Ascending aorta (tissue), 2 donors: Measurements from ENCODE around the gene PLEKHG7. TPM values are rescaled to one million over a fixed set of nuclear protein-coding genes. Genes with fewer than 3 reads are reported as not detected.

Experiments
- DNase-seq, 2 donors: peaks; one replicate each; pipeline ENCODE4 v3.0.0-alpha.2; 2019; ENCODE audit warnings: low spot score in 2 of 2
- H3K27ac ChIP-seq, 2 donors: fragments of 200-600 bp; sonication (generic); one replicate each; pipeline ENCODE4 v1.5.1; 2016 to 2017; ENCODE audit warnings: mild to moderate bottlenecking in 1 of 2
- H3K27me3 ChIP-seq: fragments of 200-600 bp; sonication (generic); one replicate; pipeline ENCODE4 v1.5.1; 2017
- H3K36me3 ChIP-seq, 2 donors: fragments of 200-600 bp; sonication (generic); one replicate each; pipeline ENCODE4 v1.5.1; 2016
- H3K4me1 ChIP-seq, 2 donors: fragments of 200-600 bp; sonication (generic); one replicate each; pipeline ENCODE4 v1.5.1; 2016 to 2017; ENCODE audit warnings: mild to moderate bottlenecking in 1 of 2
- H3K4me3 ChIP-seq, 2 donors: fragments of 200-600 bp; sonication (generic); one replicate each; pipeline ENCODE4 v1.5.1; 2016 to 2017; ENCODE audit warnings: mild to moderate bottlenecking in 1 of 2
- H3K9me3 ChIP-seq, 2 donors: fragments of 200-600 bp; sonication (generic); one replicate each; pipeline ENCODE4 v1.5.1; 2016
- CTCF ChIP-seq, 3 experiments: fragments of 200-600 bp in 2 of 3; fragments of 450-650 bp in 1 of 3; sonication (generic) in 2 of 3; IDR thresholded peaks; one replicate each; pipeline ENCODE4 v1.5.1; 2016 to 2019; ENCODE audit warnings: antibody characterized with exemption in 3 of 3, mild to moderate bottlenecking in 1 of 3, moderate library complexity in 1 of 3
- intact Hi-C: fragments of 100-400 bp; cut with DNase I; formaldehyde crosslinking; loops from one replicate; pipeline ENCODE4 v1.15.1; 2023
- total RNA-seq: library from RNA; depleted of rRNA; stranded (reverse); fragments of >200 nt; gene quantifications from one replicate; pipeline ENCODE4 v1.1.0, GENCODE V29; 2016

PLEKHG7 gene
- total RNA-seq, 1 donor from 2014 or later, result not detected

- no peaks in the 10 kb centered on the region for H3K9me3 ChIP-seq
- H3K27me3 ChIP-seq, result no peaks in the 10 kb centered on the region
- intact Hi-C loops, result no loop called here
- DNase-seq, result no peak
- H3K36me3 ChIP-seq, result peaks cover 0 to 5% of the 10 kb centered on the region in 2 donors
- no peak overlapping the region for H3K4me3 ChIP-seq
- no peak overlapping the region for H3K27ac ChIP-seq
- peaks cover 0 to 2% of the 10 kb centered on the region in 2 donors for H3K4me1 ChIP-seq
- TF ChIP-seq CTCF (IDR thresholded peaks at IDR 0.05), result no peak
Observed at GRCh38 chr12:92771001-92771400, 68.2 kb downstream of the PLEKHG7 start.

- intact Hi-C loops, result no loop called here
- TF ChIP-seq CTCF (IDR thresholded peaks at IDR 0.05), result no peak
- Histone ChIP-seq H3K27me3 (no peaks in the 10 kb centered on the region), H3K4me3 (no peak overlapping the region), H3K4me1 (no peaks in the 10 kb centered on the region), H3K36me3 (peaks cover 2 to 35% of the 10 kb centered on the region in 2 donors), H3K9me3 (no peaks in the 10 kb centered on the region), H3K27ac (no peak overlapping the region)
- DNase-seq, result no peak
Observed at GRCh38 chr12:92775416-92775815, 72.6 kb downstream of the PLEKHG7 start.

- H3K27ac ChIP-seq, result no peak overlapping the region
- no peak for TF ChIP-seq CTCF (IDR thresholded peaks at IDR 0.05)
- peaks cover 2 to 38% of the 10 kb centered on the region in 2 donors for H3K36me3 ChIP-seq
- H3K4me1 ChIP-seq, result no peaks in the 10 kb centered on the region
- DNase-seq, result no peak
- H3K9me3 ChIP-seq, result no peaks in the 10 kb centered on the region
- no peak overlapping the region for H3K4me3 ChIP-seq
- intact Hi-C loops, result no loop called here
- H3K27me3 ChIP-seq, result no peaks in the 10 kb centered on the region
Observed at GRCh38 chr12:92778525-92778924, 75.7 kb downstream of the PLEKHG7 start.

DNA sequence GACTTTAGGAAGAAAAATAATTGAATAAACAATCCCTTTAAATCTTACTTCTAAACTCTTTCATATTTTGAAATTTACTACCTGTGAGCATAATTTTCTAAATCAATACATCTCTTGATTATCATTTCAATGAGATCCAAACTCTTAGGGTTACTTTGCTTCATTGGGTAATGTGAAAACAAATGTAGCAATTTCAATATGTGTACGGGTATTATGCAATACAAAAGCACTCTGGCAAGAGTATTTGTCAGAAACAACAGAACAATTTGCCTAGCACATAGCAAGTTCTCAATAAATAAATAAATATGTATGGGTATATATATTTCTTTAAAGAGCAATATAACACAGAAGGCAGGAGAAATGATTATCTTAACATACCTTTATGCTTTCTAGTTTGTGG, 77.1 kb downstream of the PLEKHG7 start:
- Histone ChIP-seq H3K27ac (no peak overlapping the region), H3K4me1 (peaks cover 0 to 6% of the 10 kb centered on the region in 2 donors), H3K9me3 (no peaks in the 10 kb centered on the region), H3K27me3 (no peaks in the 10 kb centered on the region), H3K4me3 (no peak overlapping the region), H3K36me3 (peaks cover 2 to 38% of the 10 kb centered on the region in 2 donors)
- intact Hi-C loops, result loop anchor here (10.0 kb wide), 1 partner anchor 635 kb away; no protein-coding TSS in a partner anchor
- no peak for TF ChIP-seq CTCF (IDR thresholded peaks at IDR 0.05)
- DNase-seq, result no peak

DNA sequence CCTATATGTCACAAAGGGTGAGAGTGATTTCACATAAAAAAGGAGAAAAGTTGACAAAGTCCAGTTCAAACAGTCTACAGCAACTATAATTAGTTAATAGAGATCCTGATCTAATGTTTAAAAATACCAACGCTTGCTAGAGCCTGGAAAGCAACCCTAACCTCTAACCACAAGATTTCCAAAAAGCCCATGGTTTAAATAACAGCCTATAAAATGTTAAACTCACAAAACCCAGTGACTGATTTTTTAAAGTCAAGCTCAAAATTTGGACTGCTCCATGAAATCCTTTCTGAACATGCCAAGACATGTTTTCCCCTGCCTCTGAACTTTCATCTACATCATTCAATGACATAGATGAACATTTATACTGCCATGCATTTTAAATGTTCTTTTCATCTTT, 81.6 kb downstream of the PLEKHG7 start:
- no peak for DNase-seq
- H3K36me3 ChIP-seq, result peaks cover 0 to 8% of the 10 kb centered on the region in 2 donors
- no peak for TF ChIP-seq CTCF (IDR thresholded peaks at IDR 0.05)
- peak overlapping the region in 1 of 2 donors; percentile 17 for H3K27ac ChIP-seq
- H3K4me1 ChIP-seq, result peaks cover 0 to 7% of the 10 kb centered on the region in 2 donors
- no peaks in the 10 kb centered on the region for H3K9me3 ChIP-seq
- no peaks in the 10 kb centered on the region for H3K27me3 ChIP-seq
- intact Hi-C loops, result loop anchor here (10.0 kb wide), 1 partner anchor 630 kb away; no protein-coding TSS in a partner anchor
- no peak overlapping the region for H3K4me3 ChIP-seq
